ENCODE results near the gene STK32B. TPM values are rescaled to one million over a fixed set of nuclear protein-coding genes. Genes with fewer than 3 reads are reported as not detected.

Gene STK32B
- total and polyA plus RNA-seq, 12 donors: 0.16 to 6.8 (median 0.52) TPM

GRCh38 chr4:5052204-5052702, 973 bp downstream of the STK32B start:
- 35 to 42% (median 36%) methylated on average over 6 to 18 of the region's 18 CpGs for WGBS, 4 donors
- intact Hi-C loops (cut with DNase I): no loop called here
- no peak overlapping the region for H3K27ac ChIP-seq
- peak overlapping the region in 1 of 4 donors; percentile 56 for H3K4me3 ChIP-seq
- peaks cover 14% of the 10 kb centered on the region for H3K27me3 ChIP-seq
- no peaks in the 10 kb centered on the region for H3K36me3 ChIP-seq (replicated peaks in 1 of 2)
- peaks cover 8 to 14% of the 10 kb centered on the region in 2 donors for H3K4me1 ChIP-seq (replicated peaks in 1 of 2)
- no peaks in the 10 kb centered on the region for H3K9me3 ChIP-seq (replicated peaks in 1 of 3)
- no peak for DNase-seq
- TF ChIP-seq POLR2A (IDR thresholded peaks at IDR 0.05) (no peak), CTCF (IDR thresholded peaks at IDR 0.05) (no peak)

DNA sequence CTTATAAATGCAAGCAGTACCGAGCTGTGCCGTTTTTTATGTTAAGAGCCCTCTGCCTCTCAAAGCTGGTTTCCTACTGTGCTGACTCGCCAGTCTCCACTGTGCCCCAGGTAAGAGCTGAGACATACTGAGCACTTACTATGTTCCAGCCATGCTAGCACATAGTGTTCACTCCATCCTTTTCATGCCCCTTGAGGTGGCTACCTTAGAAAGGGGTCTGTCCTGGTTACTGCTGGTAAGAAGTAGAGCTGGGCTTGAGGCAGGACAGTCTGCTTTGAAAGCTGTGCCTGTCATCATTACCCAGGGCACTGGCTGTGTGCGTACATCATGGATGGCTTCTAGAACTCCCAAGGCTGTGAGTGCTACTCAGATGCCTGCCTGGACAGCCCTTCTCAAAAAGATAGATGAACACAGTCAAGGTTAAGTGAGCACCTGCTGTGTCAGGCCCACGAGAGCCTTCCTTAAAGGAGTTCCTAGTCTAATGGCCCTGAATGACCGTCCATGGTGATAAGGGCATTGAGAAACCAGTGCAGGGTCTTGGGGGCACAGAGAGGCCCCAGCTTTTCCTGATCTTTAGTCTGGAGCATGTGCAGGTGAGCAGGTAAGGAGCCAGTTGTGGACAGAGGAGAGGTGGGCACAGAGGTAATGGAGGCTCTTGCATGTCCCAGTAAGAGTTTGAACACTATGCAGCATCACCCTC, 1.6 kb downstream of the STK32B start:
- WGBS, 4 donors: 61 to 75% (median 71%) methylated on average over 5 to 6 of the region's 6 CpGs
- peaks cover 8 to 14% of the 10 kb centered on the region in 2 donors for H3K4me1 ChIP-seq (replicated peaks in 1 of 2)
- no peaks in the 10 kb centered on the region for H3K9me3 ChIP-seq (replicated peaks in 1 of 3)
- no peaks in the 10 kb centered on the region for H3K36me3 ChIP-seq (replicated peaks in 1 of 2)
- H3K4me3 ChIP-seq: no peak overlapping the region
- peaks cover 14% of the 10 kb centered on the region for H3K27me3 ChIP-seq
- DNase-seq: no peak
- intact Hi-C loops (cut with DNase I): no loop called here
- H3K27ac ChIP-seq: no peak overlapping the region
- TF ChIP-seq CTCF (IDR thresholded peaks at IDR 0.05) (no peak), POLR2A (IDR thresholded peaks at IDR 0.05) (no peak)

GRCh38 chr4:5054532-5054931, 3.3 kb downstream of the STK32B start:
- TF ChIP-seq CTCF (IDR thresholded peaks at IDR 0.05) (no peak), POLR2A (IDR thresholded peaks at IDR 0.05) (no peak)
- intact Hi-C loops (cut with DNase I): no loop called here
- Histone ChIP-seq H3K4me3 (no peak overlapping the region), H3K27ac (no peak overlapping the region), H3K4me1 (replicated peaks in 1 of 2) (peaks cover 8 to 14% of the 10 kb centered on the region in 2 donors), H3K36me3 (replicated peaks in 1 of 2) (no peaks in the 10 kb centered on the region), H3K9me3 (replicated peaks in 1 of 3) (no peaks in the 10 kb centered on the region), H3K27me3 (peaks cover 14% of the 10 kb centered on the region)
- no peak for DNase-seq
- WGBS, 4 donors: 72 to 88% (median 77%) methylated on average over 5 of the region's 5 CpGs

- H3K4me1 ChIP-seq (replicated peaks in 1 of 2): peaks cover 8 to 14% of the 10 kb centered on the region in 2 donors
- no peaks in the 10 kb centered on the region for H3K36me3 ChIP-seq (replicated peaks in 1 of 2)
- H3K9me3 ChIP-seq (replicated peaks in 1 of 3): peaks cover 0 to 5% (median 0%) of the 10 kb centered on the region in 3 donors
- H3K4me3 ChIP-seq: no peak overlapping the region
- TF ChIP-seq CTCF (IDR thresholded peaks at IDR 0.05): no peak
- no peak for TF ChIP-seq POLR2A (IDR thresholded peaks at IDR 0.05)
- whole genome bisulfite sequencing, 4 donors: 52 to 65% (median 56%) methylated on average over 5 of the region's 5 CpGs
- intact Hi-C loops (cut with DNase I): no loop called here
- no peak for DNase-seq
- no peak overlapping the region for H3K27ac ChIP-seq
- peaks cover 11% of the 10 kb centered on the region for H3K27me3 ChIP-seq
Observed at GRCh38 chr4:5055411-5055810, 4.1 kb downstream of the STK32B start.
